Astrocyte of the spinal cord (primary cell): Measurements from ENCODE around the gene GAS5.

Experiments
- DNase-seq: peaks from one replicate; pipeline ENCODE4 v3.0.0; 2011; ENCODE audit warnings: low read depth, low spot score
- H3K4me3 ChIP-seq: 2 replicates; pipeline ENCODE4 v1.5.1; 2011; ENCODE audit warnings: low read depth, mild to moderate bottlenecking, low read length, moderate library complexity
- CTCF ChIP-seq: IDR thresholded peaks from 2 replicates; pipeline ENCODE4 v1.5.1; 2012; ENCODE audit warnings: low read depth, mild to moderate bottlenecking, low read length, inconsistent platforms
- in situ Hi-C: cut with HindIII; loops from 2 replicates; pipeline ENCODE4 v1.10.0; 2017; ENCODE audit warnings: low sequenced_read_pairs

GAS5 gene

GRCh38 chr1:173903827-173904531 is 36.2 kb upstream of the GAS5 start:
- no peak for DNase-seq
- no peak for TF ChIP-seq CTCF
- in situ Hi-C loops, result no loop called here
- H3K4me3 ChIP-seq, result no peak overlapping the region

- in situ Hi-C loops, result no loop called here
- no peak overlapping the region for H3K4me3 ChIP-seq
- no peak for TF ChIP-seq CTCF
- DNase-seq, result no peak
Observed at GRCh38 chr1:173900992-173901391, 33.2 kb upstream of the GAS5 start.

DNA sequence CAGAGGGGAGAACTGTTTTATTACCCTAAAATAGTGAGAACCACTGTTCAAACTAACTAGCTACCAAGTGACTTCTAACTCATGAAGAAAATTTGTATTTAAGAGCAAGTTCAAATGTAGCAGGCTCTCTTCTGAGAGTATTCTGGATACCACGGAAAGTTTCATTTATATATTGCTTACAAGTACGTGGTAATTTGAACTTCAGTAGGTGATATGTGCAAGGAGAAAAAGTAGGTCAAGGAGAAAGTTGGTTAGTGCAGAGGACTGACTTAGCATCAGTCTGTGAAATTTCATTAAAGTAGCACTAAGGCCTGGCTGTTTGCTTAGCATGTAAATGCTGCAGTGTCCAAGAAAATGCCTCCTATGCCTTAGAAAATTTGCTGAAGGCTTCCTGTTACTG is 32.6 kb upstream of the GAS5 start:
- in situ Hi-C loops, result no loop called here

DNA sequence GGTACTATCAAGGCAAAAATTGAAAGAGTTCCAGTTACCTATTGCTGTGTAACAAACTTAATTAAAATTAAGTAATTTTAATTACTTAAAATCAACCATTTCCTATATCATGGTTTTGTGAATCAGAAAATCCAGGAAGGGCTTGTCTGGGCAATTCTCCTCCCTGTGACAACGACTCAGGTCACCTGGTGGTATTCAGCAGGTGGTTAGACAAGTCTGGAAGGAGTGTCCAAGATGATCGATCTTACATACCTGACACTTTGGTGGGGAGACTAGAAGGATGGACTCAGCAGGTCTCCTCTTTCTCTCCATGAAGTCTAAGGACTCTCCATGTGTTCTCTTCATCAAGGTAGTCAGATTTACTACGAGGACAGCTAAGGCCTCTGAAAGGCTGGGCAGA is 26.4 kb upstream of the GAS5 start:
- DNase-seq, result no peak
- TF ChIP-seq CTCF, result no peak
- H3K4me3 ChIP-seq, result no peak overlapping the region
- in situ Hi-C loops, result no loop called here

More for the DNA sequence above, 32.6 kb upstream of the GAS5 start:
- no peak for DNase-seq
- no peak overlapping the region for H3K4me3 ChIP-seq
- TF ChIP-seq CTCF, result no peak

DNA sequence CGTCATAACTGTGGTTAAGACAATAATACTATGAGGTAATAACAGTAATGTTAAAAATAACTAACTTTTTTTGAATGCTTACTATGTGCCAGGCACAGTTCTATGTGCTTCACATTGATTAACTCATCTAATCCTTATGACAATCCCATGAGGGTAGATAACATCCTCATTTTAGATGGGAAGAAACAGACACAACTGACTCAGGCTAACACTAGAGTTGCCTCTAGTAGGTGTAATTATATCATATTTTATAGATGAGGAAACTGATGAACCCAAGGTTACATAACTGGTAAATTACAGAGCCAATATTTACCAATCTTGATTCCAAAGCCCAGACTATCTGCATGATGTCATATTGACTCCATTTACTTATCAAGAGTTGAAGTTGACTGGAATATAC is 25.8 kb upstream of the GAS5 start:
- TF ChIP-seq CTCF, result no peak
- no peak for DNase-seq
- in situ Hi-C loops, result no loop called here
- H3K4me3 ChIP-seq, result no peak overlapping the region

- in situ Hi-C loops, result no loop called here
- TF ChIP-seq CTCF, result no peak
- H3K4me3 ChIP-seq, result no peak overlapping the region
- DNase-seq, result no peak
Observed at GRCh38 chr1:173889885-173890284, 22.1 kb upstream of the GAS5 start.
